ENCODE data around the gene MYLK2. TPM values are rescaled to one million over a fixed set of nuclear protein-coding genes. Genes with fewer than 3 reads are reported as not detected.

Gene MYLK2
- total RNA-seq, 1 donor from 2014 or later: 0.27 TPM

DNA sequence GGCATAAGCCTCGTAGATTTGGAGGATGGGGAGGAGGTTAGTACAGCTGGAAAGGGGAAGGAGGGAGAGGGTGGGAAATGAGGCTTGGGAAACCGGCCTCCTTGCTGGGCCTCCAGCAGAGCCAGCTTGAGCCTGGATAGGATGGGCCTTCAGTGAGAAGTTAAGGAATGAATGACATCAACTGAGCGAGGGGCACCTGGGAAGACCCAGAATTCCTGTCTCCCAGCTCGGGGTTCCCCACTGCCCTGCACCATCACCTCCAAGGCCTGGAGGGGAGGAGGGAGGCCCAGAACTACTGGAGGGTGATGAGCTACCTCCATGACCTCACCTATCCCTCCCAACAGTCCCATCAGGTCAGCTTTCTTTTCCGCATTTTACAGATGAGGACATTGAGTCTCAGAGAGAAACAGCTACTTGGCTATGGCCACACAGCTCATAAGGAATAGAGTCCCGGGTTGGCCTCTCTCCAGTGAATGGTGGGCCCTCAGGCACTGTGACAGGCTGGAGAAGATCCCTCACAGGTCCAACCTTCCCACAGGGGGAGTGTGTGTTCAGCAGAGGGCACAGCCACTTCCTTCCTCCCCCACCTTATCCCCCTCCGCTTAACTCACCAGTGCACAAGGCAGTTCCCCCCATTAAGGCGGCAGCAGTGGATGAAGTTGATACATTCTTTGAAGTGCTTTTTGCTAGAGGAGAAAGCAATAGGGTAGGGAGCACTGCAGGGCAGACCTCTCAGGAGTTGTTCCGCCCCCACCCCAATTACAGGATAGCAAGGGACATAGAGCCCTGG, 44.3 kb downstream of the MYLK2 start:
- DNase-seq (ENCODE audit: low spot score): peak; percentile 42
- intact Hi-C loops (cut with DNase I): no loop called here
- no peak for ATAC-seq

GRCh38 chr20:31864521-31865400, 45.6 kb downstream of the MYLK2 start:
- peak; percentile 43 for DNase-seq (ENCODE audit: low spot score)
- ATAC-seq: no peak
- intact Hi-C loops (cut with DNase I): no loop called here

DNA sequence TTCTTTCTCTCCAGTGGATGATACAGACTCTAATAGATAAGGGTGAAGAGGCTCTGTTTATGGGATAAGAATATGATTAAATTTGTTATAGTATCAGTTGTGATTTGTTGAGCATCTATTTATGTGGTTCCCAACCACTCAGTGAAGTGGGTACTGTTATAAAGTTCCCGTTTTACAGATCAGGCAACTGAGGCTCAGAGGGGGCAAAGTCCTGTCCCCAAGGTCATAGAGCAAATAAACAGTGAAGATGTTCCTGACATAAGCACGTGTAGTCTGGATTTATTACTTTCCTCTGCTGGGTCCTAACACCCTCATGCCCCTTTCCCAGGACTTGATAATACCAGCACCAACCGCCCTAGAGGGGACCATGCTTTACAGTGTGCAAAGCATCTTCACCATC, 47.1 kb downstream of the MYLK2 start:
- intact Hi-C loops (cut with DNase I): no loop called here
- DNase-seq (ENCODE audit: low spot score): no peak
- no peak for ATAC-seq

DNA sequence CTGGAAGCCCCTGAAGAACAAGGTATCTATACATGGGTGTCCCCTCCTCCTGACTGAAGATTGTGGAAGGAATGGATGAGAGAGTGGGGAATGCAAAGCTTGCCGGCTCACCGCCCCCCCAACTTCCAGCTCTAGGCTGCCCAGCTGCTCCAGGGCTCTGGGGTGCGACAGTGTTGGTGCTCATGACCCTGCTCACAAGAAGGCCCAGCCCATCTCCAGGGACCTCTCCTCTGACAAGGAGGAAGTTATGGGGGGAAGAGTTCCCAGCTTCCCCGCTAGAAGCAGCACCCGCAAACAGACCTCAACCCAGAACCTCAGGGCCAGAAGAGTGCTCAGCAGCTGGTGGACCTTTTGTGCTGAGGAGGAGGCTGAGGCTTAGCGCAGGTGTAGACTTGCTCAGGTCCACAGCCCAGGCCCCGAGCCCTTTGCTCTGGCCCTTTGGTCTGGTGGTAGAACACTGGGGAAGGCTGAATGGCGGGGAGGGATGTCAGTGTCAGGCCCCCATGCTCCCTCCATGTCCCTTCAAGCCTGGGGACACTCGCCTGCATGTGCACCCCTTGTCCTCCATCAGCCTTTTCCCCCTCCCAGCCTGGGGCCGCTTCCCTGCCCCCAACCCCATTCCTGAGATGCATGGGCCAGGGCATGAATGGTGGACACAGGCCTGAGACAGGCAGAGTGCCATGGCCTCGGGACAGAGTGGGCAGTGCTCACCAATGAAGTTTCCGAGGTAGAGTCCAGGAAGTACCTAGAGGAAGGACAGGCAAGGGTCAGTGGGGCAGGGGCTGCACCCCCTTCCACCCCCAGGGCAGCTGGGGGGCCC, 49.9 kb downstream of the MYLK2 start:
- intact Hi-C loops (cut with DNase I): no loop called here
- DNase-seq (ENCODE audit: low spot score): no peak
- peak; percentile 30 for ATAC-seq

DNA sequence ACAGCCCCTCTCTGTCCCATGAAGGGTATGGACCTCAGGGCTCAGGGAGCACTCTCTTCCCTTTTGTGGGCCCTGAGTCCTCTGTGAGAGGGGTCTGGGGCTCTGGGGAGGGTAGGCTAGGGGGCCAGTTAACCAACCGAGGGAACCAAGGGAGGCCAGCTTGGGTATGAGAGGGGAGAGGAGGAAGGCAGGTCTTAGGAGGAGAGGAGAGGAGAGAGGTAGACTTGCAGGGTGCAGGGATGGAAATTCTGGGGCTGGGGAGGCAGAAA, 50.5 kb downstream of the MYLK2 start:
- ATAC-seq: peak; percentile 16
- intact Hi-C loops (cut with DNase I): no loop called here
- DNase-seq (ENCODE audit: low spot score): no peak

- ATAC-seq (peak; percentile 86), DNase-seq (ENCODE audit: low spot score) (peak; percentile 74)
- intact Hi-C loops (cut with DNase I): no loop called here
Measured at GRCh38 chr20:31869942-31870725, 51.0 kb downstream of the MYLK2 start, which contains the start of the genes DUSP15 and TTLL9. DUSP15 (minus strand) TSS chr20:31870527; CDS start chr20:31870337, 190 bp downstream. TTLL9 (plus strand) TSS chr20:31870634; CDS start chr20:31871127, 493 bp downstream.

DNA sequence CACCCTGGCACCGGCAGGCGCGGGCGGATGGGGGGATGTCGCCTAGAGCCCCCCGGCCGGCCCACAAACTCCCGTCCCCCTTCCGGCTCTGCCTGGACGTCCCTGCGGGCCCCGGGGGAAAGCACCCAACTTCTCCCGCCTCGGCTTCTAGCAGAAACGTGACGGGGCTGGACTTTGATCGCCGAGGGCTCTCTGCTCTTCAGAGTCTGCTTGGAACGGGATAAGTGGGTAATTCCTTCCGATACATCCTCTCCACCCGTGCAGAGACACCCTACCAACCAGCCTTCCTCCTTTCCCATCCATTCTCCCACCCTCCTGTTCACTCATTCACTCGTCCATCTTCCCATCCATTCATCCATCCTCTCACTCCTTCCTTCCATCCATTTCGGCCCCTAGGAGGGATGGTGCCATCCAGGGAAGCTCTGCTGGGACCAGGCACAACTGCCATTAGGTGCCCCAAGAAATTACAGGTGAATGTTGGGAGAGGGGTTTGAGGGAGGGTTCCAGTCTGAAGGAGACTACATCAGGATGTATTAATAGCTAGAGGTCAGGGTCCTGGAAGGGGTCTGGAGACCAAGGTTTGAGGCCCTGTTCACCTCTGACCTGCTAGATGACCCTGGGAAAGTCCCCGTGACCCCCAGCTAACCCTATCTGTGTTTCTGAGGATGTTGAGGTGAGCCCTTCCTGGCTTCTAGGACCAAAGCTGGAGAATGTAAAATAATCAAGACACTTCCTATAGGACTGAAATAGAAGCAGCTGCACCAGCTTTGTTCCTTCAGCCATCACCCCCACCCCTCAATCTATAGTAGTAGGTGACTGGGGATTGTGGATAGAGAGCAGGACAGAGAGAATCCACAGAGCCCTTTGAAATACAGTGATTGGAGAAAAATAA, 51.8 kb downstream of the MYLK2 start:
- DNase-seq (ENCODE audit: low spot score): no peak
- intact Hi-C loops (cut with DNase I): no loop called here
- peak; percentile 9 for ATAC-seq

GRCh38 chr20:31871618-31871954, 52.4 kb downstream of the MYLK2 start:
- ATAC-seq: no peak
- DNase-seq (ENCODE audit: low spot score): no peak
- intact Hi-C loops (cut with DNase I): no loop called here

DNA sequence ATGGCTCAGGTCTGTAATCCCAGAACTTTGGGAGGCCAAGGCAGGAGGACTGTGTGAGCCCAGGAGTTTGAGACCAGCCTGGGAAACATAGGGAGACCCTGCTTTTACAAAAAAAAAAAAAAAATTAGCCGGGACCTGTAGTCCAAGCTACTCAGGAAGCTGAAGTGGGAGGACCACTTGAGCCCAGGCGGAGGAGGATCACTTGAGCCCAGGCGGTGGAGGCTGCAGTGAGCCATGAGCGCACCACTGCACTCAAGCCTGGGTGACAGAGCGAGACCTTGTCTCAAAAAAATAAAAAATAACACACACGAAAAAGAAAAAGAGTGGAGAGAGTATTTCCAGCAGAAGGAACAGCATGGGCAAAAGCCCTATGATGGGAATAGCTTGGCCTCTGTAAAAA, 53.2 kb downstream of the MYLK2 start:
- ATAC-seq: no peak
- intact Hi-C loops (cut with DNase I): no loop called here
- no peak for DNase-seq (ENCODE audit: low spot score)

DNA sequence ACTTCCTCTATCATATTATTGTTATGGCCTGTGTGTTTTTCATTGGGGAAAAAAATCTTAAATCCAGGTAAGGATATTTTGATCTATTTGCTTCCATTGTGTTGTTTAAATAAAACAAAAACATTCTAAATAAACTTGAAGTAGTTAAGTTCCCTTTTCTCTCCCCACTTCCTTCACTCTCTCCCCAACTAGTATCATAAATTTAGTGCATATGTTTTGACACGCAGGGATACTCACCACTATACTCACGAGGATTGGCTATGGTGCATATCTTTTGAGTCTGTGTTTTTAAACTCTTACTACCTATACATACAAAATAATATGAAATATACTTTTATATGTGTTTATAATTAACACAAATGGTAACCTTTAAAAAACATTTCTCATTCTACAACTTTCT, 56.5 kb downstream of the MYLK2 start:
- no peak for ATAC-seq
- intact Hi-C loops (cut with DNase I): no loop called here
- no peak for DNase-seq (ENCODE audit: low spot score)

GRCh38 chr20:31877684-31878083, 58.5 kb downstream of the MYLK2 start:
- ATAC-seq (no peak), DNase-seq (ENCODE audit: low spot score) (no peak)
- intact Hi-C loops (cut with DNase I): no loop called here

- ATAC-seq (peak; percentile 99), DNase-seq (ENCODE audit: low spot score) (peak; percentile 97)
- intact Hi-C loops (cut with DNase I): no loop called here
Measured at GRCh38 chr20:31879143-31879987, 60.2 kb downstream of the MYLK2 start.

GRCh38 chr20:31881945-31882344, 62.8 kb downstream of the MYLK2 start:
- DNase-seq (ENCODE audit: low spot score) (no peak), ATAC-seq (no peak)
- intact Hi-C loops (cut with DNase I): no loop called here

DNA sequence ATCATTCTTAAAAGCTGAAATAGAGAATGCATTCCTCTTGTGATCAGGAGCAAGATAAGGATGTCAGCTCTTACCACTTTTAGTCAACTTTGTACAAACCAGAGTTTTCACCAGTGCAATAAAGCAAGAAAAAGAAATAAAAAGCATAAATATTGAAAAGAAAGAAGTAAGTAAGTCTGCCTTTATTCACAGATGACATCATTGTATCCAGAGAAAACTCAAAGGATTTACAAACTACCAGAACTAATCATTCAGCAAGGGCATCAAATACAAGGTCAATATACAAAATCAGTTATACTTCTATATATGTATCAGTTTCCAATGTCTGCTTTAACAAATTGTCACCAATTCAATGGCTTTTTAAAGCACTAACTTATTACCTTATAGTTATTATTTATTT, 64.7 kb downstream of the MYLK2 start:
- intact Hi-C loops (cut with DNase I): no loop called here
- no peak for ATAC-seq

More for the DNA sequence above, 64.7 kb downstream of the MYLK2 start:
- DNase-seq (ENCODE audit: low spot score): no peak

Data from sciatic nerve (tissue), 2 donors.